Dedifferentiated amniotic fluid mesenchymal stem cell (primary cell): Measurements from ENCODE around the gene C19orf85.

Source experiments
- DNase-seq: peaks from one replicate; pipeline ENCODE4 v3.0.0-alpha.2; 2016; ENCODE audit errors: extremely low spot score

The C19orf85 gene

DNA sequence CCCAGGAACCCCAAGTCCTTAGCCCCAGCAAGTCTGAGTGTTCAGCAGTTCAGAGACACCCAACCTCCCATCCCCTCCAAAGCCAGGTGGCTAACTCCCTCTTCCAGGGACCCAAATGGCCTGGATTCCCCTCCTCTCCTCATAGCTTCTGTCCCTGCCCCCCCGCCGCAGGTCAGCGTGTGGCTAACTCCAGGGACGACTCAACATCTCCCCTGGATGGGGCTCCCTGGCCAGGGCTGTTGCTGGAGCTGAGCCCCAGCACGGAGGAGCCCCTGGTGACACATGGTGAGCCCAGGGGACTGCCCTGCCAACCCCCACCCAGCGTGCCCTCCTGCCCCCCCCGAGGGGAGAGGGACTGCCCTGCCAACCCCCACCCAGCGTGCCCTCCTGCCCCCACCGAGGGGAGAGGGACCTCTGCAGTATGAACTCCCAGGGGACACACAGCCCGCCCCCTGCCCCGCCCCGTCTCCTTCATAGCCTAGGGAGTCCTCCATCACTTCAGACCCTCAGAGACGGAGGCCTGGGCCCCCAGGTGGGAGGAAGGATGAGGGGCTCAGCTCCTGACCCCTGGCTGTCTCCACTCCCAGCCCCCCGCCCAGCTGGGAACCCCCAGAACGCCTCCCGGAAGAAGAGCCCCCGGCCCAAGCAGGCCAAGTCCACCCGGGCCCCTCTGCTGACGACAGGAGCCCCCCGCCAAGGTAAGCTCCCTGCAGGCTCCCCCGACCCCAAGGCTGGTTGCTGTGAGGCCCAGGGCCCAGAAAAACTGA lies 25.3 kb upstream of the C19orf85 start:
- no peak for DNase-seq

DNA sequence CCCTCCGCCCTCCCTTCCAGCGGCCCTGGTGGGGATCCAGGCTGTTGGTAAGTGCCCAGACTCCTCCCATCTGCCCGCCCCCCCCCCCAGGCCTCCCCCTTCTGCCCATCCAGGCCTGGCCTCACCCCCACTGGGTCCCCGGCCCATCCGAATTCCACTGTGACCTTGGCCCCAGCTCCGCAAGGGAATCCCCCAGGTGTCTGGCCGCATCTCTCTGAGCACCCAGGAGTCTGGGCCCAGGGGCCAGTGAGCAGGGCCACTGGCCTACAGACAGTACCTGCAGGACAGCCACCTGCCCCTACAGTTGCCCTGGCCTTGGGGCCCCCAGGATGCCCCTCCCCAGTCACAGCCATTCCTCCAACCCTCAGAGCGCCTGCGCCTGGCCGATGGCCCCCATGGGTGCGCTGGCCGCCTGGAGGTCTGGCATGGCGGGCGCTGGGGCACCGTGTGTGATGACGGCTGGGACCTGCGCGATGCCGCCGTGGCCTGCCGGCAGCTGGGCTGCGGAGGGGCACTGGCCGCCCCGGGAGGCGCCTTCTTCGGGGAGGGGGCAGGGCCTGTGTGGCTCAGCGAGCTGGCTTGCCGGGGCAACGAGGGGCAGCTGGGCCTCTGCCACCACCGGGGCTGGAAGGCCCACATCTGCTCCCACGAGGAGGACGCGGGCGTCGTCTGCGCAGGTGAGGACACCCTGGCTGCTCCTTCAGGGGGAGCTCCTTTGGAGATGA lies 24.6 kb upstream of the C19orf85 start:
- DNase-seq, result no peak

DNA sequence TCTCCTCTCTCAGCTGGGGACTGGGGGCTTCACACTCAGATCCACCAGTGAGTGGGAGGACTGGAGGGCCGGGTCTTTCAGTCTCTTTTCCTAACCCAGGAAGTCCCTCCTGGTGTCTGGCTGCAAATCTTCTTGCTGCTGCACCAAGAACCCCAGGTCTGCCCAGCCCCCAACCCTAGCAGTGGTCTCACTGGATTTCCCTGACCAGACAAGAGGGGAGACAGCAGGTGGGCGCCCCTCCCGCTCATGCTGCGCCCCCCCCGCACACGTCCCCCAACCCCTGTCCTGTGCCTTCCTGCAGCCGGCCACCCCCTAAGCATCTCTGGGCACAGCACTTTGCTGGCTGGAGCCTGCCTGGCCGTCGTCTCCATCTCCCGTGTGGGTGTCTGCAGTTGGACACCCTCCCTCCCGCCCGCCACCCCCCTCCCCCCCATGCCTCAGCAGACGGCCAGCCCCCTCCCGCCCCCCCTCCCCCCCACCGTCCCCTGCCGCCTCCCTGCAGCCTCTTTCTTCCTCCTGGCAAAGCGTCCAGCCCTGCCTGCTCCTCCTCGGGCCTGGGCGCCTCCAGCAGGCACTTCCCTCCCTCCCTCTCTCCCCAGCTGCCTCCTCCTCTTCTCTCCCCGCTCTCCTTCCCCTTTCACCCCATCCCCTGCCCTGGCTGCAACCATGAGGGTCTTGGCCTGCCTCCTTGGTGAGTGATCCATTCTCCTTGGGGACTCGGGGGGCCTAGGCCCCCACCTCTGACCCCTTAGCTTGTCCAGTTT lies 23.6 kb upstream of the C19orf85 start, which contains the start of gene SSC5D:
TSS of gene SSC5D (plus strand) at position 513 of the 764 bp plus-strand sequence. CDS start at position 667, 154 bp downstream.
- no peak for DNase-seq

DNA sequence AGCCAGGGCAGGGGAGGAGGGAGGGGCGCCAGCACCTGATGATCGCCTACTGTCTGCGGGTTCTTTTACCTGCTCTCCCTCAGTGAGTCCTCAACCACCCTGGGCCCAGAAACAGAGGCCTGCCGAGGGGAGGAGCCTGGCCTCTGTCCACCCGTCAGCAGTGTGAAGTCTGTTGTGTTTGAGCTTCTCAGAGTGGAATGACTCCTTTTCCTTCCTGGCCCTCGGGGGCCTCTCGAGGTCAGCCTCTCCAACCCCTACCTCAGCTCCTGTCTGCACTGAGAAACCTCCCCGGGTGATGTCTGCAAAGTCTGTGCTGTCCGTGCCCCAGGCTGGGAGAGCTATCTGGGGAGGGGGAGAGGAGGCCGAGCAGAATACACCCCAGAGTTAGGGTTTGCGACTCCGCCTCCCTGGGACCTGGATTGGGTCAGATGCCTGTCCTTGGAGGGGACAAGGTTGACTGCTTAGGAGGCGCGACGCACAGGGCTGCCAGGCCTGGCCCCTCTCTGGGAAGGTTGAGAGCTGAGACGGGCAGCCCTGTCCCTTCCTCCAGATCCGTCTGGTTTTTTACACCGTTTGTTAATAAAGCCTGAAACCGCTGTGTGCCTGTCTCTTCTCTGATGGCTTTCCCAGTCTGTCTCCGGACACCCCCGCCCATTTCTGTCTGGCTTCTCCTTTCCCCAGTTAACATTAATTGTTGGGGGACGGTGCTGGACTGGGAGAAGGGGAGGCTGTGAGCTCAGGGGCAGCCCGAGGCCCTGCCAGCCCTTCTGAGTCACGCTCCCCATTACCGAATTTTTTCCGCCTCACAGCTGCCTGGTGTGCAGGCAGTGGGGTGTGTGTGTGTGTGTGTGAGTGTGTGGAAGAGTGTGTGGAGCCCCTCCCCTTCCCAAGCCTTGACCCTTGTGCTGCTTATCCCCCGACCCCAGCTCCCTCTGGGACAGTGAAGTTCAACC lies 22.7 kb upstream of the C19orf85 start:
- DNase-seq, result peak; percentile 80

DNA sequence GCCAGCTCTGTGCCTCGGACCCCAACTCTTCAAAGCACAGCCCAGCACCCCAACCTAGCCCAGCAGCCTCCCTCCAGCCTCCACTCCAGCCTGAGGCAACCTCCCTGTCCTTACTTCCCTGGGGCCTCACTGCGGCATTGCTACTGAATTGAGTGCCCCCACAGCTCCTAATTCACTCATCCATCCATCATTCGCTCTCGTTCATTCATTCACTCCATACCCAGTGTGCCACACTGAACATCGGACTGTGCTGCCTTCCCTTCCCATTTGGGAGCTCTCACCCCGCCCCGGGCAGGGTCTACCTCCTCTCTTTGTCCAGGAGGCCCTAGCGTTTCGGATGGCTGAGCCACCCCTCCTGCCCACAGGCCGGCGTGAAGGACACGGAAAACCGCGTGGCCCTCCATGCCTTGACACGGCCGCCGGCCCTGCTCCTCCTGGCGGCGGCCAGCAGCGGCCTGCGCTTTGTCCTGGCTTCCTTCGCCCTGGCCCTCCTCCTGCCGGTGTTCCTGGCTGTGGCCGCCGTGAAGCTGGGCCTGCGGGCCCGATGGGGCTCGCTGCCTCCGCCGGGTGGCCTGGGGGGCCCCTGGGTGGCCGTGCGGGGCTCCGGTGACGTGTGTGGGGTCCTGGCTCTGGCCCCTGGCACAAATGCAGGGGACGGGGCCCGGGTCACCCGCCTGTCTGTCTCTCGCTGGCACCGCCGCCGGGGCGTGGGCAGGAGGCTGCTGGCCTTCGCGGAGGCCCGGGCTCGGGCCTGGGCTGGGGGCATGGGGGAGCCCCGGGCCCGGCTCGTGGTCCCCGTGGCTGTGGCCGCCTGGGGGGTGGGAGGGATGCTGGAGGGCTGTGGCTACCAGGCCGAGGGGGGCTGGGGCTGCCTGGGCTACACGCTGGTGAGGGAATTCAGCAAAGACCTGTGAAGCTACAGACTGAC lies 21.8 kb upstream of the C19orf85 start:
- no peak for DNase-seq

DNA sequence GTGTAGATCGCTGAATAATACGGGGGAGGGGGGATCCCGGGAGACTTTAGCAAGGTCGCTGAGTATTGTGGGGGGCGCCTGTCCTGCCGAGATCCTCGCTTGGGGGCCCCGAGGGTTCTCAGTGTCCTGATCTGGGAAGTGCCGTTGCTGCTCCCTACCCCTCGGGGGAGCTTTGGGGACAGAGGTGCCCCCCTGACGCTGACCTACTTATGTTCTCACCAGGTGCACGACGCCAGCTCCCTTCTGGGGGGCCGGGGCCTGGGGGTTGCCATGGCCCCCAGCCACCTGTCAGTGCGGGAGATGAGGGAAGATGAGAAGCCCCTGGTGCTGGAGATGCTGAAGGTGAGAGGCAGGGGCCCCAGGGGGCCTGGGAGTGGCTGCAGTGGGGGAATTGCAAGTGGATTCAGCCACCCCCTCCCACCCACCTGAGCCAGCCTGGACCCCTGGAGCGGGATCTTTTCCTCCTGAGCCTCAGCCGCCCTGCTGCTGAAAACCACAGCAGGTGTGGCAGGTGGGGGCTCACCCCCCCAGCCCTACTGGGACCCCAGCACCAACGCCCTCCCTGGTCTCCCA lies 21.0 kb upstream of the C19orf85 start:
- no peak for DNase-seq

DNA sequence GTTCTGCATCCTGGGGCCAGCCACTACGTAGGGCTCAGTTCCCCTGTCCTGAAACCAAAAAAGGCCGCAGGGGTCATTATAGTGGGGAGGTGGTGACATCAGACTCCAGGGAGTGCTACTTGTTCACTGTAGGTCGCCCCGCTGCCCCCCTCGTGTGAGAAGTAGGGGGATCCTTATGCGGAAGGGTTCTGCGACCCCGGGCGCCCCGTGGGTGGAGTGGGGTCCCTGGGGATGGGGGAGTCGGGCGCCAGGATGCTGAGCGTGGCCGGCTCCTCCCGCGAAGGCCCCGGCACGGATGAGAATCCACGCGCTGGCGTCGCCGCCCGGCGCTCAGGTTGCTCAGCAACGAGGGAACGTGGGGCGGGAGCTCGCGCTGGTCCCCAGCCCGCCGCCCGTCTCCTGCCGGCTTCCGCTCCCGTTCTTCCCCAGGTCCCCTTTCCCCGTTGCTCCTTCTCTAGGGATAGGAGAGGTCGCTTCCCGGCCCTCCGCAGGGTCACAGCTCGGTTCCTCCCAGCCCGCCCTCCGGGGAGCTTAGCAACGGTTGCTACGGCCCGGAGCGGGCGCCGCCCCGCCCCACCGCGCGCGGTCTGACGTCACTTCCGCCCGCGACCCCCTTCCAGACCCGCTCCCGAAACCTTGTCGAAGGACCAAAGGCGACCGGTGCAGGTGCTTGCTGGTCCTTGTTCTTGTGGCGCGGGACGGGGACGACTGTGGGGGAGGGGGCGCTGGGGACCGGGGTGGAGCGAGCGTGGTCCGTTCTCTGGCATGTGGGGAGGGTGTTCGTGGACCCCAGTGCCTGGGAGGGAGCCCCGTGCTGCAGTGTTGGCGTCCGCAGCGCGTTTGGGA lies 20.3 kb upstream of the C19orf85 start, which contains the start of gene NAT14:
TSS of gene NAT14 (plus strand) at position 596 of the 846 bp plus-strand sequence. CDS start 521 bp downstream, outside the sequence.
- DNase-seq, result no peak

DNA sequence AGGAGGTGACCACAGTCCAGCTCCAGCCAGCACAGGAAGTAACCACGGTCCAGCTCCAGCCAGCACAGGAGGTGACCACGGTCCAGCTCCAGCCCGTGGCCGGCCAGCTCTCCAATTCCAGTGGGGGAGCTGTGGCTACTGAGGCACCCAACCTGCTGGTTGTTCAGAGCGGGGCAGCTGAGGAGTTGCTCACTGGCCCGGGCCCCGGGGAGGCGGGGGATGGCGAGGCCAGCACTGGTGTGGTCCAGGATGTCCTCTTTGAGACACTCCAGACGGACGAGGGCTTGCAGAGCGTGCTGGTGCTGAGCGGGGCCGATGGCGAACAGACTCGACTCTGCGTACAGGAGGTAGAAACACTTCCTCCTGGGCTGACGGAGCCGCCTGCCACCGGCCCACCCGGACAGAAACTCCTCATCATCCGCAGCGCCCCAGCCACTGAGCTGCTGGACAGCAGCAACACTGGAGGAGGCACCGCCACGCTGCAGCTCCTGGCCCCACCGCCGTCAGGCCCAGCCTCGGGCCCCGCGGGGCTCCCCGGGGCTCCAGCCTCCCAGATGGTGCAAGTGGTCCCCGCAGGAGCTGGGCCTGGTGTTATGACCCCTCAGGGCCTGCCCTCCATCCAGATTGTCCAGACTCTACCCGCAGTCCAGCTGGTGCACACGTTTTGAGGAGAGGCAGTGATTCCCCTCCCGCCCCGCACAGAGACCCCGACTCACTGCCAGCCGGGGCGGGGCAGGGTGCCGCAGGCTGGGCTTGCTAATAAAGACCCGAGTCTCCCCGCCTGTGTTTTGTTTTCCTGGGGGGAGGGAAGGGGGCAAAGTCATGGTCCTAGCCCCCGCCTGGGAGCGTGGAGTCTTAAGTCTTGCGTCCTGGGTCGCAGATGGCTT lies 19.4 kb upstream of the C19orf85 start:
- DNase-seq, result no peak

DNA sequence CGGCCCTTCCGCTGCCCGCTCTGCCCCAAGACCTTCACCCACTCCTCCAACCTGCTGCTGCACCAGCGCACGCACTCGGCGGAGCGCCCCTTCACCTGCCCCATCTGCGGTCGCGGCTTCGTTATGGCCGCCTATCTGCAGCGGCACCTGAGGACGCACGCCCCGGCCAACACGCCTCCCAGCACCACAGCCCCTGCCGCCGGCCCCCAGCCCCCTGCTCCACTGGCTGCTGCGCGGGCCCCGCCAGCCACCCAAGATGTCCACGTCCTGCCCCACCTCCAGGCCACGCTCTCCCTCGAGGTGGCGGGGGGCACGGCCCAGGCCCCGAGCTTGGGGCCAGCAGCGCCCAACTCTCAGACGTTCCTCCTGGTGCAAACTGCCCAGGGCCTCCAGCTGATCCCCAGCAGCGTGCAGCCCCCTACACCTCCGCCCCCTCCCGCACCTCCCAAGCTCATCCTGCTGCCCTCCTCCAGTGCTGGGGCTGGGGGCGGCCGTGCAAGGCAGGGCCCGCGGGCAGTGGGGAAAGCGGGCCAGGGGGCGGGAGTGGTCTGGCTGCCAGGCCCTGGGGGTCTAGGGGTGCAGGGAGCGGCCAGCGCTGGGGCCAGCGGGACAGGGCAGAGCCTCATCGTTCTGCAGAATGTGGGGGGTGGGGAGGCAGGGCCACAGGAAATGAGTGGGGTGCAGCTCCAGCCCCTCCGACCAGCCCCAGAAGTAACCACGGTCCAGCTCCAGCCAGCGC lies 18.6 kb upstream of the C19orf85 start:
- DNase-seq, result no peak

DNA sequence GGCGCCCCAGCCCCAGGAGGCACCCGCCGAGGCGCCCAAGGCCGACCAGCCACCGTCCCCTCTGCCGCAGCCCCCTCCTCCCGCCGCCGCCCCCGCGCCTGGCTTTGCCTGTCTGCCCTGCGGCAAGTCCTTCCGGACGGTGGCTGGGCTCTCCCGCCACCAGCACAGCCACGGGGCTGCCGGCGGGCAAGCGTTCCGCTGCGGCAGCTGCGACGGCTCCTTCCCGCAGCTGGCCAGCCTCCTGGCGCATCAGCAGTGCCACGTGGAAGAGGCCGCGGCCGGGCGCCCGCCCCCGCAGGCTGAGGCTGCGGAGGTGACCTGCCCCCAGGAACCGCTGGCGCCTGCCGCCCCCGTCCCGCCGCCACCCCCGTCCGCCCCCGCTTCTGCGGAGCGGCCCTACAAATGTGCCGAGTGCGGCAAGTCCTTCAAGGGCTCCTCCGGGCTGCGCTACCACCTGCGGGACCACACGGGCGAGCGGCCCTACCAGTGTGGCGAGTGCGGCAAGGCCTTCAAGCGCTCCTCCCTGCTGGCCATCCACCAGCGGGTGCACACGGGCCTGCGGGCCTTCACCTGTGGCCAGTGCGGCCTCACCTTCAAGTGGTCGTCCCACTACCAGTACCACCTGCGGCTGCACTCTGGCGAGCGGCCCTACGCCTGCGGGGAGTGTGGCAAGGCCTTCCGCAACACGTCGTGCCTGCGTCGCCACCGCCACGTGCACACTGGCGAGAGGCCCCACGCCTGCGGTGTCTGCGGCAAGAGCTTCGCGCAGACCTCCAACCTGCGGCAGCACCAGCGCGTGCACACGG lies 17.8 kb upstream of the C19orf85 start:
- no peak for DNase-seq

DNA sequence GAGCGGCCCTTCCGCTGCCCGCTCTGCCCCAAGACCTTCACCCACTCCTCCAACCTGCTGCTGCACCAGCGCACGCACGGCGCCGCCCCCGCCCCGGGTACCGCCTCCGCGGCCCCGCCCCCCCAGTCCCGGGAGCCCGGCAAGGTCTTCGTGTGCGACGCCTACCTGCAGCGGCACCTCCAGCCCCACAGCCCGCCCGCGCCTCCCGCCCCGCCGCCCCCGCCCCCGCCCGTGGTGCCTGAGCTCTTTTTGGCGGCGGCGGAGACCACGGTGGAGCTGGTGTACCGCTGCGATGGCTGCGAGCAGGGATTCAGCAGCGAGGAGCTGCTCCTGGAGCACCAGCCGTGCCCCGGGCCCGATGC lies 17.2 kb upstream of the C19orf85 start:
- DNase-seq, result no peak

DNA sequence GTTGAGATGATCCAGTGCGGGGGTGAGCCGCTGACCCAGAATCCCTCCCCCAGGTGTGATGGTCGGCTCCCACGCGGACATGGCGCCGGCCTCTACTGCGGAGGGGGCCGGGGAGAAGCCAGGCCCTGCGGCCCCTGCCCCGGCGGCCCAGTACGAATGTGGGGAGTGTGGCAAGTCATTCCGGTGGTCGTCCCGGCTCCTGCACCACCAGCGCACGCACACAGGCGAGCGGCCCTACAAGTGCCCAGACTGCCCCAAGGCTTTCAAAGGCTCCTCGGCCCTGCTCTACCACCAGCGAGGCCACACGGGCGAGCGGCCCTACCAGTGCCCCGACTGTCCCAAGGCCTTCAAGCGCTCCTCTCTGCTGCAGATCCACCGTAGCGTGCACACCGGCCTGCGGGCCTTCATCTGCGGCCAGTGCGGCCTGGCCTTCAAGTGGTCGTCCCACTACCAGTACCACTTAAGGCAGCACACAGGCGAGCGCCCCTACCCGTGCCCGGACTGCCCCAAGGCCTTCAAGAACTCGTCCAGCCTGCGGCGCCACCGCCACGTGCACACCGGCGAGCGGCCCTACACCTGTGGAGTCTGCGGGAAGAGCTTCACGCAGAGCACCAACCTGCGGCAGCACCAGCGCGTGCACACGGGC lies 16.7 kb upstream of the C19orf85 start:
- no peak for DNase-seq

DNA sequence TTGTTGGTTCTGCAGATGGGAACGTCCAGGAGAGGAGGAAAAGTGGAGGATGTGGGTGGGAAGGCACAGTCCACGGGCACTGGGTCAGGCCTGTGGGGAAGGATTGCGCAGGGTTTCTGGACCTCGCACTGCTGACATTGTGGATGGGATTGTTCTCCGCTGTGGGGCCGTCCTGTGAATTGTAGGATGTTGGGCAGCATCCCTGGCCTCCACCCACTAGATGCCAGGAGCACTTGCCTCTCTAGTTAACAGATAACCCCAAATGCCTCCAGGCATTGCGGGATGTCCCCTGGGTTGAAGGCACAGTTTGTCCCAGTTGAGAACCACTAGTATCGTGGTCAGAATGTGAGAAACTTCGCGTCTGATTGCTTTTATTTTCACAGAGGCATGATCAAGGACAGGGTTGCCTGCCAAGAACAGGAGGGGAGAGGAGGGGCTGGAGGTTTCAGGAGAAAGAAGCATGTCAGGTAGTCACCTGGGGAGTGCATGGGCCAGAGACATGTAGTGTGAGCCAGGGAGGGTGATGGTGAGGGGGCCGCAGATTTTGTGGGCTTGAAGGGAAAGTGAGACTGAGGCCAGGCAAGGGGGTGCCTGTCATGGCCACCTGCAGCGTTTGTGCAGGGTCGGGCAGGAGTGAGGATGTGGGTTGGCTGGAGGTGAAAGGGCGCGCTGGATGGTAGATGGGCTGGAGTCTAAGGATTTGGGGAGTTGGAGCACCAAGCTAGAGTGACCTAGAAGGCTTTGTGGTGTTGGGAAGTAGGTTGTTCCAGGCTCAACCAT lies 15.1 kb upstream of the C19orf85 start:
- no peak for DNase-seq

DNA sequence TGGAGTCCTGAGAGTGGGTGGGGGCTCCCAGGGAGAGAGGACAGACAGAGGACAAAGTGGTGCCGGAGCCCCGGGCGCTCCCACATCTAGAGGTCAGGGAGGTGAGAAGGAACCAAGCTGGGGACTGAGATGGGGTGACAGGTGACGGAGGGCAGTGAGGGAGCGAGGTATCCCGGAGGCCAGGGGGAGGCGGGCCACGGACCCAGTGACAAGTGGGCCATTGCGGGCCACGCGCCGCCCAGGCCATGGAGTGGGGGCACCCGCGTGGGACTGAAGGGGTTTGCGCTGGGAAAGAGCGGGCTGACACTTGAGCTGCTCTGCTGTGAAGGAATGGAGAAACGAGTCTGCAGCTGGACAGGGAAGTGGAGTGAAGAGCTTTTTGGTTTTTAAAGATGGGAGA lies 14.5 kb upstream of the C19orf85 start:
- DNase-seq, result no peak

DNA sequence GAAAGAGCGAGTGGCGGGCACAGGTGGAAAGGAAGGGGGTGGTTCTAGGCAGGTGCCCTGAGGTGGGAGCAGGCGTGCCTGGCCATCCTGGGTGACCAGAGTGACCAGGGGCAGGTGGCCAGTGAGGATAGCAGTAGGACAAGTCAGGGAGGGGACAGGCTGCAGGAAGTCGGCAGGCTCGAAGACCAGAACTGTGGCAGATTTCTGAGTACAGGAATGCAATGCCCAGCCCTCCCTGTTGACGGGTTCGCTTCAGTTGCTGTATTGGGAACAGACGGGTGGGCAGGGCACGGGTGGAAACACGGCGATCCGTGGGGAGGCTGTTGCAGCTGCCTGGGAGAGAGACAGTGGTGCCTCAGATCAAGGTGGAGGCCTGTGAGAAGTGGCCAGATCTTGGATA lies 13.8 kb upstream of the C19orf85 start:
- DNase-seq, result no peak
